DMS153 treated with DMSO at 0.1 percent for 48 hours (cell line): ENCODE data around the gene EMC9.

ENCODE experiments used
- DNase-seq: peaks from one replicate; lab custom pipeline; 2025; ENCODE audit not compliant: unreplicated experiment; lab: John Stamatoyannopoulos, UW

EMC9 gene

GRCh38 chr14:24092505-24093206, 48.7 kb downstream of the EMC9 start:
- DNase-seq, result no peak

- no peak for DNase-seq
Measured at GRCh38 chr14:24092110-24092504, 49.3 kb downstream of the EMC9 start.

GRCh38 chr14:24089890-24090289, 51.5 kb downstream of the EMC9 start:
- no peak for DNase-seq
